Cardiac muscle cell (in vitro differentiated cells and primary cell): ENCODE measurements around the gene GOSR2. TPM values are rescaled to one million over a fixed set of nuclear protein-coding genes. Genes with fewer than 3 reads are reported as not detected.

Source experiments
- DNase-seq, 2 donors: peaks; one replicate each; pipeline versions ENCODE4 v3.0.0 to v3.0.0-alpha.2; 2010 to 2017; ENCODE audit warnings: low read depth in 1 of 2, low spot score in 1 of 2
- H3K27ac ChIP-seq: fragments of 200-600 bp; sonication (generic); 2 replicates; pipeline ENCODE4 v1.5.1; 2016
- H3K27me3 ChIP-seq: fragments of 200-600 bp; sonication (generic); 2 replicates; pipeline ENCODE4 v1.6.0; 2016; ENCODE audit warnings: control low read depth
- H3K36me3 ChIP-seq: fragments of 200-600 bp; sonication (generic); 2 replicates; pipeline ENCODE4 v1.5.1; 2016; ENCODE audit warnings: control low read depth
- H3K4me1 ChIP-seq: fragments of 200-600 bp; sonication (generic); 2 replicates; pipeline ENCODE4 v1.8.1; 2017; ENCODE audit warnings: low read depth, mild to moderate bottlenecking, mixed run types
- H3K4me3 ChIP-seq: fragments of 200-600 bp; sonication (generic); 2 replicates; pipeline ENCODE4 v1.5.1; 2016; ENCODE audit warnings: mild to moderate bottlenecking
- H3K9me3 ChIP-seq: fragments of 200-600 bp; sonication (generic); 2 replicates; pipeline ENCODE4 v1.5.1; 2017; ENCODE audit warnings: low read depth, mild to moderate bottlenecking, control low read depth
- CTCF ChIP-seq: IDR thresholded peaks from 2 replicates; pipeline ENCODE4 v1.5.1; 2012; ENCODE audit warnings: low read depth, mild to moderate bottlenecking, low read length
- polyA plus RNA-seq: library from polyadenylated mRNA; unstranded; fragments of >200 nt; fragmentation: Nextera tagmentation; extraction: Ambion mirVana; gene quantifications from 2 replicates; pipeline ENCODE4 v1.2.1, GENCODE V29; 2016
- total RNA-seq: library from RNA; depleted of rRNA; stranded (reverse); fragments of >200 nt; gene quantifications from 2 replicates; pipeline ENCODE4 v1.2.3, GENCODE V29; 2016

Gene GOSR2
- total and polyA plus RNA-seq, 2 experiments from 2014 or later = 34.1 to 60.9 TPM

- DNase-seq = no peak
- no peak for TF ChIP-seq CTCF
- no peaks in the 10 kb centered on the region for H3K4me1 ChIP-seq
- no peaks in the 10 kb centered on the region for H3K9me3 ChIP-seq
- no peak overlapping the region for H3K27ac ChIP-seq
- no peaks in the 10 kb centered on the region for H3K27me3 ChIP-seq
- no peak overlapping the region for H3K4me3 ChIP-seq
- no peaks in the 10 kb centered on the region for H3K36me3 ChIP-seq
These were observed 39.0 kb upstream of the GOSR2 start for GRCh38 chr17:46883871-46884520.

- H3K4me3 ChIP-seq = no peak overlapping the region
- no peaks in the 10 kb centered on the region for H3K9me3 ChIP-seq
- no peak for DNase-seq
- H3K36me3 ChIP-seq = no peaks in the 10 kb centered on the region
- no peaks in the 10 kb centered on the region for H3K4me1 ChIP-seq
- TF ChIP-seq CTCF = no peak
- H3K27me3 ChIP-seq = no peaks in the 10 kb centered on the region
- no peak overlapping the region for H3K27ac ChIP-seq
These were observed 38.4 kb upstream of the GOSR2 start for GRCh38 chr17:46884552-46884951.

- no peaks in the 10 kb centered on the region for H3K9me3 ChIP-seq
- peak in 1 of 2 donors; percentile 20 for DNase-seq
These were observed 37.3 kb upstream of the GOSR2 start for GRCh38 chr17:46885415-46886309.

GRCh38 chr17:46886310-46886663, 36.7 kb upstream of the GOSR2 start:
- H3K27me3 ChIP-seq = no peaks in the 10 kb centered on the region
- DNase-seq = no peak
- no peak overlapping the region for H3K4me3 ChIP-seq
- no peaks in the 10 kb centered on the region for H3K36me3 ChIP-seq
- no peaks in the 10 kb centered on the region for H3K9me3 ChIP-seq
- H3K27ac ChIP-seq = no peak overlapping the region
- TF ChIP-seq CTCF = no peak
- no peaks in the 10 kb centered on the region for H3K4me1 ChIP-seq

More at GRCh38 chr17:46885415-46886309, 37.3 kb upstream of the GOSR2 start:
- H3K27me3 ChIP-seq = no peaks in the 10 kb centered on the region
- no peak overlapping the region for H3K27ac ChIP-seq
- no peaks in the 10 kb centered on the region for H3K4me1 ChIP-seq
- TF ChIP-seq CTCF = no peak
- no peak overlapping the region for H3K4me3 ChIP-seq
- H3K36me3 ChIP-seq = no peaks in the 10 kb centered on the region

GRCh38 chr17:46887717-46888116, 35.2 kb upstream of the GOSR2 start:
- no peak for DNase-seq
- TF ChIP-seq CTCF = no peak
- Histone ChIP-seq H3K27me3 (no peaks in the 10 kb centered on the region), H3K4me1 (no peaks in the 10 kb centered on the region), H3K36me3 (no peaks in the 10 kb centered on the region), H3K27ac (no peak overlapping the region), H3K4me3 (no peak overlapping the region), H3K9me3 (no peaks in the 10 kb centered on the region)
